Nephron (organoid): Measurements from ENCODE around the gene MIEN1.

Source experiments
- H3K27ac Mint-ChIP-seq, 3 experiments: 2 replicates each; pipeline ENCODE4 v1.8.0; 2020; ENCODE audit warnings: mixed read lengths in 3 of 3, mild to moderate bottlenecking in 2 of 3, moderate library complexity in 1 of 3
- H3K27me3 Mint-ChIP-seq: 2 replicates; pipeline ENCODE4 v1.8.0; 2021; ENCODE audit warnings: low read depth, mild to moderate bottlenecking, moderate library complexity, mixed read lengths
- H3K36me3 Mint-ChIP-seq: 2 replicates; pipeline ENCODE4 v1.8.0; 2020; ENCODE audit warnings: low read depth, mixed read lengths
- H3K4me1 Mint-ChIP-seq: 2 replicates; pipeline ENCODE4 v1.8.0; 2020; ENCODE audit warnings: mixed read lengths
- H3K4me3 Mint-ChIP-seq, 3 experiments: 2 replicates each; pipeline ENCODE4 v1.8.0; 2020; ENCODE audit warnings: mild to moderate bottlenecking in 3 of 3, mixed read lengths in 3 of 3, moderate library complexity in 2 of 3
- H3K9me3 Mint-ChIP-seq: 2 replicates; pipeline ENCODE4 v1.8.0; 2020; ENCODE audit warnings: mixed read lengths
- CTCF ChIP-seq, 3 experiments: fragments of 200-600 bp; sonication (generic); IDR thresholded peaks; one replicate each; pipeline ENCODE4 v1.5.0; 2021; ENCODE audit warnings: antibody characterized with exemption in 3 of 3; ENCODE audit not compliant: unreplicated experiment in 3 of 3

The MIEN1 gene

DNA sequence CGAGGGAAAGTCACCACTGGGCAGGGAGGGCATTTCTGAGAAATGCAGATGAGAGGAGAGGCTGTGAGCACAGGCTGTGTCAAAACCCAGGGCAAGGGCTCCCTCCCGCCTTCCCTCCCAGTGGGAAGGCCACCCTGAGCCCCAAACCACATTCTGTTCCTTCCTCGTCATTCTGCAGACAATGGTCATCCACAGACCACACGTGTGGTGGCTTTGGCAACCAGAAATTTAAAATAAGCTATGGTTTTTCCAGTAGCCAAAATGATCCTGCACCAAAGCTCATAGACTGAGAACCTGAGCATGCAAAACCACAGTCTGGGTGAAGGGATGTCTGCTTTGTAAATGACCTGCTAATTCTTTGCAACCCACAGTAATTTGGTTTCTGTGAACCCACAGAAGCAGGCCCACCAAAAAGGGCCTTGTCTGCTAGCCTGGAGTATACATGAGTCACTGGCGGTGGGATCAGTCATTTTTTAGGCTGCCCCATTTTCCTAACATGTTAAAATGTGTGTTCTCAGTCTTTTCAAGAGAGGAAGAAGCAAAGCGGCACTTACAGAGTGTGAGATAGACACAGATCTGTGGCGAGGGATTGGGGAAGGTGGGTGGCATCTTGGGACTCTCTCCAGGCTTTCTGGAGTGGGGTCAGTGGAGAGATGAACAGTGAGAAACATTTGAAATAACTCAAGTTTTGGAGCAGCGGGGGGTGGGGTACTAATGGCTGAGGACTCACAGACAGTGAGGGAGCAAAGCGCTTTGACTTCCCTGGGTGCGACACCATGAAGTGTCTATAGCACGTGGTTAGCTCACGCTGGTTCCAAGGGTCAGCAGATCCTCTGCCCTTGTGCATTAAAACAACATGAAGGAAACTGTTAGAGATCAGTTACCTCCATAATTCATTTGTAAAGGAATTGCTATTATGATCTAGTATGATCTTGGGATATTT, 27.9 kb upstream of the MIEN1 start:
- Mint-ChIP-seq H3K36me3 (no peaks in the 10 kb centered on the region), H3K27ac (no peak overlapping the region), H3K27me3 (peaks cover 35% of the 10 kb centered on the region), H3K4me3 (no peak overlapping the region), H3K4me1 (peaks cover 12% of the 10 kb centered on the region), H3K9me3 (no peaks in the 10 kb centered on the region)
- no peak for TF ChIP-seq CTCF (IDR thresholded peaks at IDR 0.05; ENCODE audit: unreplicated experiment in 3 of 3)

GRCh38 chr17:39757176-39757662, 26.9 kb upstream of the MIEN1 start:
- Mint-ChIP-seq H3K9me3 (no peaks in the 10 kb centered on the region), H3K4me1 (peaks cover 11% of the 10 kb centered on the region), H3K27ac (no peak overlapping the region), H3K27me3 (peaks cover 41% of the 10 kb centered on the region), H3K36me3 (no peaks in the 10 kb centered on the region), H3K4me3 (no peak overlapping the region)
- TF ChIP-seq CTCF (IDR thresholded peaks at IDR 0.05; ENCODE audit: unreplicated experiment in 3 of 3): no peak

DNA sequence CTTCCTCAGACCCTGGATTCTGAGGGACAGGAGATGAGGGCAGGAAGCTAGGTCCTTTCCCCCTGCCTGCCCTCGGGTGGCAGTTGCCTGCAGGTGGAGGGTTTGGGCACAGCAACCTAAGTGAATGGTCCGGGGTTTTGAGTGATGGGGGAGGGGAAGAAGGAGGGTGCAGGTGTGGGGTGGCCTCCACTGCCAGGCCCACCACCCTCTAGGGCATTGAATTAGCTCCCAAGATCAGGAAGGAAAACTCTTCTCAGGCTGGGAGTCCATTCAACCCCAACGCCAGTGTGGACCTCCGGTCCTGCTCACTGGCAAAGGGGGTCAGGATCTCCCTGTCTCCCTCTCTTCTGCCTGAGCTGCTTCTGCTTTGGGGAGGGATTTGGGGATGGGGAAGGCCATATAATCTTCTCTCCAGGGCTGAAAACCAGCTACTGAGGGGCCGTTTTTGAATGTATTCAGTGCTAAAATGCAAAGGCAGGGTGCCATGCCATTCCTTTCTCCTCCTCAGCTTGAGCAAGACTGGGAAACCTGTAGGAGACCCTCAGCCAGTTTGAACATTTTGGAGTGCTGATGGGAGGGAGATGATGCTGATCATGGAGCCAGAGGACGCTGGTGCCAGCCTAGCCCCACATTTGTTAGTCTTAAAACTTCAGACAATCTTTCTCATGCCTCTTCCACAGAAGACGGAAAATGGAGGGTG, 26.2 kb upstream of the MIEN1 start:
- H3K27me3 Mint-ChIP-seq: peaks cover 47% of the 10 kb centered on the region
- no peaks in the 10 kb centered on the region for H3K36me3 Mint-ChIP-seq
- peaks cover 18% of the 10 kb centered on the region for H3K4me1 Mint-ChIP-seq
- TF ChIP-seq CTCF (IDR thresholded peaks at IDR 0.05; ENCODE audit: unreplicated experiment in 3 of 3): no peak
- peak overlapping the region in 2 of 3 experiments; percentile 48 to 50 for H3K27ac Mint-ChIP-seq
- peak overlapping the region in 1 of 3 experiments; percentile 74 for H3K4me3 Mint-ChIP-seq
- H3K9me3 Mint-ChIP-seq: no peaks in the 10 kb centered on the region

GRCh38 chr17:39755554-39756379, 25.4 kb upstream of the MIEN1 start:
- Mint-ChIP-seq H3K9me3 (no peaks in the 10 kb centered on the region), H3K27me3 (peaks cover 44% of the 10 kb centered on the region)

More at GRCh38 chr17:39755554-39756379, 25.4 kb upstream of the MIEN1 start:
- Mint-ChIP-seq H3K4me1 (peaks cover 21% of the 10 kb centered on the region), H3K4me3 (peak overlapping the region; percentile 60 to 74 (median 68)), H3K27ac (peak overlapping the region; percentile 50 to 70 (median 67)), H3K36me3 (no peaks in the 10 kb centered on the region)
- no peak for TF ChIP-seq CTCF (IDR thresholded peaks at IDR 0.05; ENCODE audit: unreplicated experiment in 3 of 3)
